Measurements from ENCODE around the gene TRIM47.

Gene TRIM47

DNA sequence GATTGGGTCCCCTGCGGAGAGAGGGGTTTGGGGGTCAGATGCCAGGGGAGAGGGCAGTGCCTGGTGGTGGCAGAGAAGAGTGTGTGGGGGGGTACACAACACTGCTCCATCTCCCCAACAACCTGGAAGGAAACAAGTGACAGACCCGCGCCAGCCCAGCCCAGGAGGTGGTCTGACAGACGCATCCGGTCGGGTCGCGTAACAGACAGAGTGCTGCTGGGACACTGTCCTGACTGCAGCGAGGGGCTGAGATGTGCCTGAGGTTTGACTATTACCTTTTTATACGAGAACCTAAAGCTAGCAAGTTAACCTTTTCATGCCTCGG, 50.3 kb downstream of the TRIM47 start:
- ATAC-seq, result no peak

GRCh38 chr17:75827308-75828075, 50.9 kb downstream of the TRIM47 start:
- peak; percentile 46 to 60 for ATAC-seq

DNA sequence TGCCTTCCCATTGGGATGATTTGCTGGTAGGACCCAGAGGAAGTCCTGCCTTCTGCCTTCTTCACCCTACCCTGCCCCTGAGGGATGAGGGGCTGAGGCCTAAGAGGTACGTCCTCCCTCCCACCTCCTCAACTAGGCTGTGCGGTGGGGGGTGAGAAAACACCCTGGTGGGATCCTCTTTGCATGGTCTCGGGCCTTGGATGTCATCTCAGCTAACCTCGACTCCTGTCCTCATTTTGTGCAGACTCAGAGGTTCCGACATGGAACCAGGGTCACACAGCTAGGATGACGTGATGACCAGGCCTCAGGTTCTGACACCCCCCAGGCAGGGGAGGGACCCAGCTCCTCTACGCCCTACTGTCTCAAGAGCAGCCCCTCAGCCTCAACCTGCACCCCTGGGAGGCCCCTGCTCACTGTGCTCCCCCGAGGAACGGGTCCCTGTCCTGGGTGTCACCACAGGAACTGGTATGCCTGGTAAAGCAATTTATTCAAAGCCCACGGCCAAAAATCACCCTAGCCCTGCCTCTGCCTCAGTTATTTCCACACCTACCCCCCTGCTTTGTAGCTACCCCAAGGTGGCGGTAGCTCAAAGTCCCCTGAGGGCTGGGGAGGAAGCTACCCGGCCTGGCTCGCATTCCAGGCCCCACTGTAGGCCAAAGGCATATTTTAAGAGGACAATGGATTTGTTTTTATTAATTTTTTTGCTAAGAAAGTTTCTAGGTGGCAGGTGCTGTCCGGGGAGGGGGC, 51.6 kb downstream of the TRIM47 start:
- no peak for ATAC-seq

- no peak for ATAC-seq
These were observed 52.5 kb downstream of the TRIM47 start for GRCh38 chr17:75825748-75826370.

DNA sequence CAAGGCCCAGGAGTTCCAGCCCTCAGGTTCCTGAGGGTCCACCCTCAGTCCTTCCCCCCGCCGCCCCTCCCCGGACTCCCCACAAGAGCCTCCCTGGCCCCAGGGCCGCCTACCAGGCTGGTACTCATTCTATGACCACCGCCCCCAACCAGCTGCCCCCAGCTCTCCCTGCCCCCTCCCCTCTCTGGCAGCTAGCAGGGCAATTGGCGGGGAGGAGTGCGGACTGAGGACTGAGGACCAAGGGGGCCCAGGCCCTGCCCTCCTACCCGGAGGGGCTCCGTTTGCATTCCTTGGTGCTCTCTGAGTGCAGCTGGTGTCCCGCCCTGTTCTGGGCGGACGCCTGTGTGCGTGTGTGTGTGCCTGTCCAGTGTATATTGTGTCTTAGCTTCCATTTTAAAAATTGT, 53.2 kb downstream of the TRIM47 start:
- no peak for ATAC-seq

GRCh38 chr17:75824666-75825065, 53.7 kb downstream of the TRIM47 start:
- no peak for ATAC-seq
